B cell (primary cell): ENCODE measurements around the gene DNAAF1. TPM values are rescaled to one million over a fixed set of nuclear protein-coding genes. Genes with fewer than 3 reads are reported as not detected.
"Not testable (repeated sequence)": the region's sequence is repeated elsewhere in the genome, so short reads cannot be mapped to it uniquely, and the experiment has no call there.

Source experiments
- ATAC-seq: fragments of 200-7000 bp; cut with Tn5 transposase; one replicate; pipeline ENCODE4 v1.10.0; 2021; ENCODE audit warnings: low read depth, mild to moderate bottlenecking, moderate number of reproducible peaks, moderate library complexity
- CTCF ChIA-PET: fragments of 350-600 bp; sonication (Branson Sonifier 250); formaldehyde crosslinking; loops from one replicate; lab custom pipeline; 2021; ENCODE audit warnings: antibody characterized with exemption, inconsistent platforms; lab: Charles Lee
- POLR2A ChIA-PET: fragments of 350-600 bp; sonication (Branson Sonifier 250); formaldehyde crosslinking; loops from one replicate; lab custom pipeline; 2021; ENCODE audit warnings: antibody characterized with exemption; lab: Charles Lee
- DNase-seq: peaks from one replicate; pipeline ENCODE4 v3.0.0; 2013
- H2AFZ ChIP-seq: 2 replicates; pipeline ENCODE4 v1.6.1; 2012; ENCODE audit warnings: mild to moderate bottlenecking, low read depth, low read length; ENCODE audit not compliant: insufficient read depth, poor library complexity, severe bottlenecking
- H3K27ac ChIP-seq, 2 donors: 1 replicate in 1 of 2; 2 replicates in 1 of 2; pipeline ENCODE4 v1.5.1; 2012 to 2013; ENCODE audit warnings: low read length in 2 of 2, mild to moderate bottlenecking in 2 of 2, moderate library complexity in 1 of 2
- H3K27me3 ChIP-seq, 4 experiments: fragments of 200-600 bp in 1 of 4; sonication (generic) in 1 of 4; replicated peaks in 1 of 4; 1 replicate in 2 of 4; 2 replicates in 2 of 4; pipeline versions ENCODE4 v1.6.1 to v1.7.0; 2013 to 2016; ENCODE audit warnings: low read length in 3 of 4, mild to moderate bottlenecking in 2 of 4, mixed read lengths in 1 of 4, moderate library complexity in 1 of 4; ENCODE audit not compliant: insufficient read depth in 4 of 4, control insufficient read depth in 3 of 4; ENCODE audit errors: control extremely low read depth in 1 of 4
- H3K36me3 ChIP-seq, 2 experiments: replicated peaks in 1 of 2; 1 replicate in 1 of 2; 2 replicates in 1 of 2; pipeline versions ENCODE4 v1.6.1 to v1.7.1; 2013; ENCODE audit warnings: low read length in 1 of 2; ENCODE audit not compliant: insufficient read depth in 2 of 2, control insufficient read depth in 1 of 2; ENCODE audit errors: control extremely low read depth in 1 of 2, extremely low read depth in 1 of 2
- H3K4me1 ChIP-seq, 2 donors: fragments of 200-600 bp in 1 of 2; sonication (generic) in 1 of 2; 1 replicate in 1 of 2; 2 replicates in 1 of 2; pipeline versions ENCODE4 v1.5.1 to v1.6.1; 2013 to 2017; ENCODE audit warnings: low read length in 2 of 2; ENCODE audit not compliant: control insufficient read depth in 2 of 2, insufficient read depth in 2 of 2
- H3K4me2 ChIP-seq: replicated peaks from 2 replicates; pipeline ENCODE3; 2012; ENCODE audit warnings: mild to moderate bottlenecking, low read depth, low read length; ENCODE audit not compliant: poor library complexity, severe bottlenecking
- H3K4me3 ChIP-seq, 5 experiments: fragments of 200-600 bp in 1 of 5; sonication (generic) in 1 of 5; 1 replicate in 3 of 5; 2 replicates in 2 of 5; pipeline versions ENCODE4 v1.5.1 to v1.7.0; 2011 to 2016; ENCODE audit warnings: low read length in 4 of 5, mild to moderate bottlenecking in 4 of 5, low read depth in 2 of 5, control low read depth in 1 of 5, moderate library complexity in 1 of 5; ENCODE audit not compliant: insufficient read depth in 1 of 5; ENCODE audit errors: control extremely low read depth in 1 of 5, extremely low read depth in 1 of 5
- H3K79me2 ChIP-seq: fragments of 200-600 bp; sonication (generic); one replicate; pipeline ENCODE4 v1.6.0; 2016; ENCODE audit warnings: low read length; ENCODE audit not compliant: control insufficient read depth, insufficient read depth
- H3K9ac ChIP-seq: fragments of 200-600 bp; sonication (generic); 2 replicates; pipeline ENCODE4 v1.6.1; 2017; ENCODE audit warnings: mild to moderate bottlenecking, low read length, moderate library complexity
- H3K9me3 ChIP-seq, 3 donors: one replicate each; pipeline versions ENCODE4 v1.6.1 to v1.7.1; 2013; ENCODE audit warnings: low read length in 2 of 3; ENCODE audit not compliant: control insufficient read depth in 2 of 3, insufficient read depth in 1 of 3; ENCODE audit errors: control extremely low read depth in 1 of 3
- H4K20me1 ChIP-seq: 2 replicates; pipeline ENCODE4 v1.6.0; 2012; ENCODE audit warnings: mild to moderate bottlenecking, low read length; ENCODE audit not compliant: insufficient read depth, control insufficient read depth, poor library complexity, severe bottlenecking
- H3K27ac Mint-ChIP-seq: one replicate; pipeline ENCODE4 v1.8.0; 2021; ENCODE audit warnings: mixed read lengths
- H3K27me3 Mint-ChIP-seq: one replicate; pipeline ENCODE4 v1.8.0; 2021; ENCODE audit warnings: mixed read lengths
- H3K4me1 Mint-ChIP-seq: one replicate; pipeline ENCODE4 v1.8.0; 2021; ENCODE audit warnings: mixed read lengths
- H3K4me3 Mint-ChIP-seq: one replicate; pipeline ENCODE4 v1.8.0; 2021; ENCODE audit warnings: mixed read lengths
- H3K9me3 Mint-ChIP-seq: one replicate; pipeline ENCODE4 v1.8.0; 2022; ENCODE audit warnings: mixed read lengths; ENCODE audit not compliant: insufficient read depth
- CTCF ChIP-seq: fragments of 200-600 bp; IDR thresholded peaks from one replicate; pipeline ENCODE4 v1.8.0; 2022; ENCODE audit warnings: antibody characterized with exemption, mild to moderate bottlenecking
- EZH2 ChIP-seq: IDR thresholded peaks from 2 replicates; pipeline ENCODE4 v1.6.1; 2012; ENCODE audit warnings: borderline replicate concordance, low read depth, mild to moderate bottlenecking, moderate library complexity, low read length; ENCODE audit not compliant: insufficient read depth, poor library complexity, severe bottlenecking
- WGBS: methylation state at CpG from one replicate; pipeline ENCODE4 v1.1.5; 2013; ENCODE audit warnings: missing lambda C conversion rate; ENCODE audit not compliant: insufficient coverage; 5-methylcytosine and 5-hydroxymethylcytosine counted together
- intact Hi-C: fragments of 100-400 bp; cut with micrococcal nuclease; formaldehyde crosslinking; loops from one replicate; pipeline ENCODE4 v1.10.0; 2022
- polyA plus RNA-seq: library from polyadenylated mRNA; depleted of rRNA; stranded (reverse); fragments of >200 nt; gene quantifications from 2 replicates; pipeline ENCODE4 v1.2.3, GENCODE V29; 2012
- total RNA-seq, 2 donors: library from RNA; stranded (reverse); fragments of 120-200 nt in 1 of 2; gene quantifications; 1 replicate in 1 of 2; 2 replicates in 1 of 2; pipeline versions ENCODE4 v1.2.3 to v1.2.4, GENCODE V29; 2013 to 2022

DNAAF1 gene
- total and polyA plus RNA-seq, 2 donors (not counting 1 experiment from before 2014, with no cell fraction given): 0.24 to 0.30 TPM

GRCh38 chr16:84199861-84200260 is 54.8 kb downstream of the DNAAF1 start:
- WGBS: 70% methylated on average over 8 of the region's 10 CpGs
- Histone ChIP-seq H4K20me1 (no peaks in the 10 kb centered on the region), H3K4me1 (no peaks in the 10 kb centered on the region), H3K4me3 (no peak overlapping the region), H2AFZ (no peak overlapping the region), H3K27me3 (no peaks in the 10 kb centered on the region), H3K9me3 (no peaks in the 10 kb centered on the region), H3K36me3 (no peaks in the 10 kb centered on the region), H3K9ac (no peak overlapping the region), H3K27ac (no peak overlapping the region), H3K79me2 (no peaks in the 10 kb centered on the region), H3K4me2 (no peak overlapping the region)
- Mint-ChIP-seq H3K4me3 (no peak overlapping the region), H3K27ac (no peak overlapping the region), H3K27me3 (peaks cover 3% of the 10 kb centered on the region), H3K9me3 (no peaks in the 10 kb centered on the region), H3K4me1 (no peaks in the 10 kb centered on the region)
- CTCF ChIA-PET: no interaction called here
- intact Hi-C loops: no loop called here
- TF ChIP-seq EZH2 (no peak), CTCF (no peak)
- no peak for ATAC-seq
- no peak for DNase-seq
- POLR2A ChIA-PET: no interaction called here

GRCh38 chr16:84204551-84204950 is 59.4 kb downstream of the DNAAF1 start:
- POLR2A ChIA-PET, H2AFZ ChIP-seq: not testable (repeated sequence)

GRCh38 chr16:84205123-84205522 is 60.0 kb downstream of the DNAAF1 start:
- H3K4me3 ChIP-seq, H3K4me1 Mint-ChIP-seq, CTCF ChIA-PET, H3K36me3 ChIP-seq, H3K27ac ChIP-seq, ATAC-seq, H3K27me3 Mint-ChIP-seq, H3K27me3 ChIP-seq, H3K9ac ChIP-seq, H3K27ac Mint-ChIP-seq, H3K79me2 ChIP-seq, DNase-seq, POLR2A ChIA-PET, H3K4me2 ChIP-seq, intact Hi-C loops, H2AFZ ChIP-seq, H3K9me3 ChIP-seq, H3K4me1 ChIP-seq, H3K9me3 Mint-ChIP-seq, H3K4me3 Mint-ChIP-seq, H4K20me1 ChIP-seq: not testable (repeated sequence)
- 94% methylated on average over 3 of the region's 6 CpGs for WGBS

More at GRCh38 chr16:84204551-84204950, 59.4 kb downstream of the DNAAF1 start:
- H3K27ac Mint-ChIP-seq, H3K4me3 ChIP-seq, H3K4me2 ChIP-seq, DNase-seq, ATAC-seq, intact Hi-C loops, H3K79me2 ChIP-seq, H4K20me1 ChIP-seq, H3K27ac ChIP-seq, H3K9ac ChIP-seq, H3K9me3 Mint-ChIP-seq, H3K4me1 ChIP-seq, H3K4me3 Mint-ChIP-seq, H3K9me3 ChIP-seq, H3K27me3 ChIP-seq, CTCF ChIA-PET, H3K4me1 Mint-ChIP-seq, H3K36me3 ChIP-seq, H3K27me3 Mint-ChIP-seq: not testable (repeated sequence)
- WGBS: 87% methylated on average over 14 of the region's 26 CpGs
